SJCRH30 (cell line): ENCODE results near the gene IL17D. TPM values are rescaled to one million over a fixed set of nuclear protein-coding genes. Genes with fewer than 3 reads are reported as not detected.
"Not testable (repeated sequence)": the region's sequence is repeated elsewhere in the genome, so short reads cannot be mapped to it uniquely, and the experiment has no call there.

Experiments used
- DNase-seq, 2 experiments: peaks; one replicate each; pipeline ENCODE4 v3.0.0-alpha.2; 2015 to 2020
- H3K27ac ChIP-seq: fragments of 250-450 bp; sonication (Bioruptor Pico); 2 replicates; pipeline ENCODE4 v1.5.1; 2020; ENCODE audit warnings: mild to moderate bottlenecking, moderate library complexity
- H3K27me3 ChIP-seq: fragments of 250-450 bp; sonication (Bioruptor Pico); 2 replicates; pipeline ENCODE4 v1.5.1; 2020; ENCODE audit warnings: mild to moderate bottlenecking, moderate library complexity
- H3K36me3 ChIP-seq: fragments of 250-450 bp; sonication (Bioruptor Pico); 2 replicates; pipeline ENCODE4 v1.5.1; 2020; ENCODE audit warnings: mild to moderate bottlenecking, moderate library complexity
- H3K4me1 ChIP-seq: fragments of 250-450 bp; sonication (Bioruptor Pico); 2 replicates; pipeline ENCODE4 v1.5.1; 2020; ENCODE audit warnings: mild to moderate bottlenecking, moderate library complexity
- H3K4me3 ChIP-seq: fragments of 250-450 bp; sonication (Bioruptor Pico); 2 replicates; pipeline ENCODE4 v1.5.1; 2020; ENCODE audit warnings: mild to moderate bottlenecking, moderate library complexity
- H3K9me3 ChIP-seq: fragments of 250-450 bp; sonication (Bioruptor Pico); replicated peaks from 2 replicates; pipeline ENCODE4 v1.5.1; 2020; ENCODE audit warnings: mild to moderate bottlenecking, moderate library complexity
- total RNA-seq: library from RNA; depleted of rRNA; stranded (reverse); fragments of >200 nt; shearing (Covaris generic); gene quantifications from 2 replicates; pipeline ENCODE4 v1.2.3, GENCODE V29; 2014

Gene IL17D
- total RNA-seq, 1 experiment from 2014 or later = 1.4 TPM

DNA sequence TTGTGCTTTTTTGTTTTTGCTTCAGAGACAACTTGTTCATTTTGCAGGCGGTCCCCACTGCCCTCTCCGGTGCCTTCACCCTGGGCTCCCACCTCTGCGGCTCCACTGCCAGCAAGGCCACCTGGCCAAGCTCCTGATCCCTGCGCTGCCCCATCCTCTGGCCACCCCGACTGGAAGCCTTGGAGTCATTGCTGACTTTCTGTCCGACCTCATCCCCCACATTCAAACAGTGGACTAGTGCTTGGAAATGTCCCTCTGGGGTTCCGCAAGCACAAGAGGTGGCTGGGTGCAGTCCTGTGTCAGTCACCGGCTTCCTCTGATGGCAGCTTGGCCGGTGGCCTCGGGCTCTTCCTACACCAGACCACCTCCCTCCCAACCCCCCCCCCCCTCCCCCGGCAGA, 17.0 kb downstream of the IL17D start:
- Histone ChIP-seq H3K27ac (no peak overlapping the region), H3K9me3 (no peaks in the 10 kb centered on the region), H3K4me1 (peaks cover 12% of the 10 kb centered on the region), H3K4me3 (no peak overlapping the region), H3K27me3 (no peaks in the 10 kb centered on the region), H3K36me3 (no peaks in the 10 kb centered on the region)
- no peak for DNase-seq

DNA sequence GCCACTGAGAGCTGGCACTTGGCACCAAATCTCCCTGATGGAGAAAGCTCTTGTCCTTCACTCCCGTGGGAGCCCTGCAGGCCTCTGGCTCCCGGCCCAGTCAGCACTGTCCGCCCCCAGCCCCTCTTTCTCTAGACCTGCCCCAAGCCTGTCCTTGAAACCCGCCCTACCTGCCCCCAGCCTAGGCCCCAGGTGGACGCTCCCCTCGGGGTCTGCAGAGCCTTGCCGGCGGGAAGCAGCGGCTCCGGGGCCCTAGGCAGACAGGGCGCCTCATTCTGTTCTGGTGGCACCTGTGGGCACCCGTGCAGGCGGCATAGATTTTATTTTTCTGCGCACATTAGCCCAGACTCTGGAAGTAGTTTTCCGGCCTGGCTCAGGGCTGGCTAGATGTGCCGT, 17.6 kb downstream of the IL17D start:
- Histone ChIP-seq H3K27me3 (no peaks in the 10 kb centered on the region), H3K4me1 (peaks cover 12% of the 10 kb centered on the region), H3K36me3 (no peaks in the 10 kb centered on the region), H3K4me3 (no peak overlapping the region), H3K27ac (no peak overlapping the region), H3K9me3 (no peaks in the 10 kb centered on the region)
- DNase-seq = no peak

DNA sequence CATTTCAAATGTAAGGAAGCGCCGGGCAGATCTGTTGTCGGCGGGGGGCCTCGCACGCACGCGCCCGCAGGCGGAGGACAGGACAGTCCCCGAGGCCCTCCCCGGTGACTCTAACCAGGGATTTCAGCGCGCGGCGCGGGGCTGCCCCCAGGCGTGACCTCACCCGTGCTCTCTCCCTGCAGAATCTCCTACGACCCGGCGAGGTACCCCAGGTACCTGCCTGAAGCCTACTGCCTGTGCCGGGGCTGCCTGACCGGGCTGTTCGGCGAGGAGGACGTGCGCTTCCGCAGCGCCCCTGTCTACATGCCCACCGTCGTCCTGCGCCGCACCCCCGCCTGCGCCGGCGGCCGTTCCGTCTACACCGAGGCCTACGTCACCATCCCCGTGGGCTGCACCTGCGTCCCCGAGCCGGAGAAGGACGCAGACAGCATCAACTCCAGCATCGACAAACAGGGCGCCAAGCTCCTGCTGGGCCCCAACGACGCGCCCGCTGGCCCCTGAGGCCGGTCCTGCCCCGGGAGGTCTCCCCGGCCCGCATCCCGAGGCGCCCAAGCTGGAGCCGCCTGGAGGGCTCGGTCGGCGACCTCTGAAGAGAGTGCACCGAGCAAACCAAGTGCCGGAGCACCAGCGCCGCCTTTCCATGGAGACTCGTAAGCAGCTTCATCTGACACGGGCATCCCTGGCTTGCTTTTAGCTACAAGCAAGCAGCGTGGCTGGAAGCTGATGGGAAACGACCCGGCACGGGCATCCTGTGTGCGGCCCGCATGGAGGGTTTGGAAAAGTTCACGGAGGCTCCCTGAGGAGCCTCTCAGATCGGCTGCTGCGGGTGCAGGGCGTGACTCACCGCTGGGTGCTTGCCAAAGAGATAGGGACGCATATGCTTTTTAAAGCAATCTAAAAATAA, 18.2 kb downstream of the IL17D start:
- DNase-seq = no peak
- Histone ChIP-seq H3K4me3 (no peak overlapping the region), H3K4me1 (peaks cover 7% of the 10 kb centered on the region), H3K36me3 (no peaks in the 10 kb centered on the region), H3K27ac (no peak overlapping the region), H3K27me3 (no peaks in the 10 kb centered on the region), H3K9me3 (no peaks in the 10 kb centered on the region)

DNA sequence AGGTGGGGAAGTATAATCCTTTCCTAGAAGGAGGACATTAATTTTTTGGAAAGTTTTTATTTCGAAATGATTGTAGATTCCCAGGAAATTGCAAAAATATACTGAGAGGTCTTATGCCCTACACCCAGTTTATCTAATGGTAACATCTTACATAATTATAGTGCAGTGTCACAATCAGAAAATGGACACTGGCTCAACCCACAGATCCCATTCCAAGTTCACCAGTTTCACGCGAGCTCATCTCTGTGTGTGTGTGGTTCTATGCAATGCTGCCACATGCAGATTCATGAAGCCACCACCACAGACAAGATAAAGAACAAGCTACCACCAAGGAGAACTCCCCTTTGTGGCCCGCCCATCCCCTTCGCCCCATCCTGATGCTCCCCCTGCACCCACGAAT, 24.4 kb downstream of the IL17D start:
- Histone ChIP-seq H3K27me3 (no peaks in the 10 kb centered on the region), H3K36me3 (no peaks in the 10 kb centered on the region)
- DNase-seq = no peak

DNA sequence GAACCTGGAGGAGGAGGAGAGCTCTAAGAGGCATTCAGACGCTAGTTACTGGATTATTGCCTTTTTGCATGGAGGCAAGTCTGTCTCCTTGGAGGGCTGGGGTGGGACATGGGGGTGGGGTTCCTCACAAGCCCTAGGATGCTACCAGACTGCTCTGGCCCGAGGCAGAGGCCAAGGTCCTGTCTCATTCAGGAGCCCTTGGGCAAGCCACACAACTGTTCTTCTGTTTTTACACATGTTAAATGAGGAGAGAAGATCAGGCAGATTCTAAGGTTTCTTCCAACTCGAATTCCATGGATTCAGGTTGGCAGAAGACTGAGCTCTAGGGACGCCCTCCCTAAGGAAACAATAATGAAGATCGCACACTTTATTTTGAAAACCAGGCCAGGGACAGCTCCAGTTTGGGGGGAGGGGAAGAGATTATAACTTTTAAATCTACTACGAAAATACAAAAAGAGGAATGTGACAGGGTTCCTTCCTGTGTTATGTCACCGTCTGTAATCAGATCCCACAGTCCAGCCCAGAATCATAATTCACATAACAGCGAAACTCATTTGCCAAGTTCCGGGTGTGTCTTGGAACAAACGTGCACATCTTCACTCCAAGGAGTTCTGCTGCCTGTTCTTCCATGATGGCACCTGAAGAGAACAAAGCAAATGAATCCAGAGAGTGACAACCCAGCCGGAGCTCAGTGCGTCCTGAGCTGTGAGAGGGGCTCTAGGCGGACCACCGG, 25.2 kb downstream of the IL17D start:
- Histone ChIP-seq H3K27ac (no peak overlapping the region), H3K27me3 (no peaks in the 10 kb centered on the region), H3K4me1 (no peaks in the 10 kb centered on the region), H3K9me3 (no peaks in the 10 kb centered on the region), H3K36me3 (no peaks in the 10 kb centered on the region), H3K4me3 (no peak overlapping the region)
- DNase-seq = no peak

More for the DNA sequence above, 24.4 kb downstream of the IL17D start:
- Histone ChIP-seq H3K4me3 (no peak overlapping the region), H3K27ac (no peak overlapping the region), H3K4me1 (no peaks in the 10 kb centered on the region), H3K9me3 (no peaks in the 10 kb centered on the region)

DNA sequence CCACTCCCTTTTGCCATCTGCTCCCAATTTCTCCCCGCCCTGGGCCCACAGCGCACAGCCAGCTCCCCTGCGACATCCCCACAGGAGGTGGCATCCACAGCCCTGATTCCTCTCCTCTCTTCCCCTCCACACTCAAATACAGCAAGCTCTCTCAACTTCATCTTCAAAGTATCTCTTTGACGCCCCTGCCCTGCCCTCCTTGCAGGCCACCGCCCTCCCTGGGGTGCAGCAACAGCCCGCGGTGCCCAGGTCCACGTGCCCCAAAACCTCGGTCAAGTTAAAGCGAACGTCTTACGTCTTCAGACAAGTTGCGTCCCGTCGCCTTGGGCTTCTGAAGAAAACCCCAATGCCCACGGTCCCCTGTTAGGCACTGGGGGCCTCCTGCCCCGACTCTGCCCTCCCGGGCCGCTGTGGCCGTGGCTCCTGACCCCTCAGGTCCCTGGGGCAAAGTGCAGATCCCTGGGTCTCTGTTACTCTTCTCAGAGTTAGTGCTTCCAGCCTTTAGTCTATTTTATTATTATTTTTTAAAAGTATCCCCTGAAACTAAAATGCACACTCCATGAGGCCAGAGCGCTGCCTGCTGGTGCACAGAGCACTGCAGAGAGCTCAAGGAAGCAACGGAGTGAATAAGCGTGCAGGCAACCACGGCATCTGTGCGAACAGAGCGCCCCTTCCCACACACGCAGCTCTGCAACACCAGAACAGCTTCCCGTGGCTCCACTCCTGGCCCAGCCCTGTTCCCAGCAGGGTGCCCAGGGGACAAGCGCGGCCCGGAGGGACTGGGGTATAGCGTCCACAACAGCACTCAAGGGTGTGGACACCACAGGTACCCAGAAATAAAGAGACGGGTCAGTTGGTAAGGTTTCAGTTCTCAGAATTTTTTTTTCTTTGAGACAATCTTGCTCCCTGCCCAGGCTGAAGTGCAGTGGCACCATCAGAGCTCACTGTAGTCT, 26.4 kb downstream of the IL17D start:
- Histone ChIP-seq H3K4me1 (no peaks in the 10 kb centered on the region), H3K36me3 (no peaks in the 10 kb centered on the region), H3K27ac (no peak overlapping the region), H3K4me3 (no peak overlapping the region), H3K27me3 (peaks cover 3% of the 10 kb centered on the region; the same call in 1 of the 2 replicates), H3K9me3 (no peaks in the 10 kb centered on the region)
- no peak for DNase-seq

DNA sequence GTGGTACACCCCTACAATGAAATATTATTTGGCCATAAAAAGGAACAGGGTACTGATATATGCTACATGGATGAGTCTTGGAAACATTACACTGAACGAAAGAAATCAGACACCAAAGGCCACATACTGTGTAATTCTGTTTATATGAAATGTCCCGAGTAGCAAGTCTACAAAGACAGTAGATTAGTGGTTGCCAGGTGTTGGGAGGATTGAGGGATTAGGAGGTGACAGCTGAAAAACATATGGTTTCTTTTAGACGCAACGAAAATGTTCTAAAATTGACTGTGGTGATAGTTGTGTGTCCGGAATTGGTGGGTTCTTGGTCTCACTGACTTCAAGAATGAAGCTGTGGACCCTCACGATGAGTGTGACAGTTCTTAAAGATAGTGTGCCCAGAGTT, 35.1 kb downstream of the IL17D start:
- H3K4me3 ChIP-seq = no peak overlapping the region
- no peaks in the 10 kb centered on the region for H3K9me3 ChIP-seq
- no peak overlapping the region for H3K27ac ChIP-seq
- peak; percentile 30 to 64 for DNase-seq
- H3K4me1 ChIP-seq = peaks cover 8% of the 10 kb centered on the region
- no peaks in the 10 kb centered on the region for H3K36me3 ChIP-seq
- peaks cover 3% of the 10 kb centered on the region; the same call in 1 of the 2 replicates for H3K27me3 ChIP-seq

DNA sequence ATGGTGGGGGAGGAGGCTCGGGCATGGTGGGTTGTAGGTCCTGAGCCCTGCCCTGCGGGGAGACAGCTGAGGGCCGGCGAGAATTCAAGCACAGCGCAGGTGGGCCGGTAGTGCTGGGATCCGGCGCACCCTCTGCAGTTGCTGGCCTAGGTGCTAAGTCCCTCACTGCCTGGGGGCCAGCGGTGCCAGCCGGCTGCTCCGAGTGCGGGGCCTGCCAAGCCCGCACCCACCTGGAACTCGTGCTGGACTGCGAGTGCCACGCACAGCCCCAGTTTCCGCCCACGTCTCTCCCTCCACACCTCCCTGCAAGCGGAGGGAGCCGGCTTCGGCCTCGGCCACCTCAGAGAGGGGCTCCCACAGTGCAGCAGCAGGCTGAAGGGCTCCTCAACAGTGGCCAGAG, 36.5 kb downstream of the IL17D start:
- no peak overlapping the region for H3K27ac ChIP-seq
- H3K4me1 ChIP-seq = peaks cover 8% of the 10 kb centered on the region
- no peak overlapping the region for H3K4me3 ChIP-seq
- peaks cover 5% of the 10 kb centered on the region for H3K9me3 ChIP-seq
- no peaks in the 10 kb centered on the region for H3K27me3 ChIP-seq
- DNase-seq = no peak
- no peaks in the 10 kb centered on the region for H3K36me3 ChIP-seq

DNA sequence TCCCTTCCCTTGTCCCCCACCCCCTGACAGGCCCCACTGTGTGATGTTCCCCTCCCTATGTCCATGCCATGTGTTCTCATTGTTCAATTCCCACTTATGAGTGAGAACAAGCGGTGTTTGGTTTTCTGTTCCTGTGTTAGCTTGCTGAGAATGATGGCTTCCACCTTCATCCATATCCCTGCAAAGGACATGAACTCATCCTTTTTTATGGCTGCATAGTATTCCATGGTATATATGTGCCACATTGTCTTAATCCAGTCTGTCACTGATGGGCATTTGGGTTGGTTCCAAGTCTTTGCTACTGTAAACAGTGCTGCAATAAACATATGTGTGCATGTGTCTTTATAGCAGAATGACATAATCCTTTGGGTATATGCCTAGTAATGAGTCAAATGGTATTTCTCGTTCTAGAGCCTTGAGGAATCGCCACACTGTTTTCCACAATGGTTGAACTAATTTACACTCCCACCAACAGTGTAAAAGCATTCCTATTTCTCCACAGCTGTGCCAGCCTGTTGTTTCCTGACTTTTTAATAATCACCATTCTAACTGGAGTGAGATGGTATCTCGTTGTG, 40.4 kb downstream of the IL17D start:
- H3K4me3 ChIP-seq, H3K27ac ChIP-seq, H3K9me3 ChIP-seq, H3K4me1 ChIP-seq, H3K27me3 ChIP-seq, H3K36me3 ChIP-seq, DNase-seq: not testable (repeated sequence)

DNA sequence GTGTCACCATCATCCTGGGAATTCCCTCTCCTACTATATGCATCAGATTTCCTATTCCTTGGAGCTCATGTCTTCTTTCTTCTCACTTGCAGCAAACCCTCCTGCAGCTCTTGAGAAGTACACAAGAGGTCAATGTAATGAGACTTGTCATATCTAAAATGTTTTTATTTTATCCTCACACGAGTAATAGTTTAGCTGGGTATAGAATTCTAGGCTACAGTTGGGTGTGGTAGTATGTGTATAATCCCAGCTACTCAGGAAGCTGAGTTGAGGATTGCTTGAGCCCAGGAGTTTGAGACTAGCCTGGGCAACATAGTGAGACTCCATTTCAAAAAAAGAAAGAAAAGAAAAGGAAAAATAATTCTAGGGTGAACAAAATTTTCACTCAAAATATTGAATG, 45.9 kb downstream of the IL17D start:
- Histone ChIP-seq H3K4me1 (no peaks in the 10 kb centered on the region), H3K27me3 (no peaks in the 10 kb centered on the region), H3K4me3 (no peak overlapping the region), H3K27ac (no peak overlapping the region), H3K9me3 (0 out of 2 replicates have a peak, but pooled peaks cover 4% of the 10 kb centered on the region), H3K36me3 (no peaks in the 10 kb centered on the region)
- DNase-seq = no peak

DNA sequence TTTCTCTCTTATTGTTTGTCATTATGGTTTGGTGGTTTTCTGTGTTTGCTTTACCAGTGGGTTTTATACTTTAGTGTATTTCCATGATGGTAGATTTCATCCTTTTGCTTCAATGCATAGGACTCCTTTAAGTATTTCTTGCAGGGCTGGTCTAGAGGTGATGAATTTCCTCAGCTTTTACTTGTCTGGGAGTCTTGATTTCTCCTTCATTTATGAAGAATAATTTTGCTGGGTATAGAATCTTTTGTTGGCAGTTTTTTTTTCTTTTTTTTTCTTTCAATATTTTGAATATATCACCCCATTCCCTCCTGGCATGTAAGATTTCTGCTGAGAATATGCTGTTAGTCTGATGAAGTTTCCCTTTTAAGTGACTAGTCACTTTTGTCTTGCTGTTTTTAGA, 50.5 kb downstream of the IL17D start:
- Histone ChIP-seq H3K9me3 (peaks cover 4% of the 10 kb centered on the region; the same call in 1 of the 2 replicates), H3K27me3 (no peaks in the 10 kb centered on the region), H3K4me1 (no peaks in the 10 kb centered on the region), H3K4me3 (no peak overlapping the region), H3K36me3 (no peaks in the 10 kb centered on the region), H3K27ac (no peak overlapping the region)
- DNase-seq = no peak

DNA sequence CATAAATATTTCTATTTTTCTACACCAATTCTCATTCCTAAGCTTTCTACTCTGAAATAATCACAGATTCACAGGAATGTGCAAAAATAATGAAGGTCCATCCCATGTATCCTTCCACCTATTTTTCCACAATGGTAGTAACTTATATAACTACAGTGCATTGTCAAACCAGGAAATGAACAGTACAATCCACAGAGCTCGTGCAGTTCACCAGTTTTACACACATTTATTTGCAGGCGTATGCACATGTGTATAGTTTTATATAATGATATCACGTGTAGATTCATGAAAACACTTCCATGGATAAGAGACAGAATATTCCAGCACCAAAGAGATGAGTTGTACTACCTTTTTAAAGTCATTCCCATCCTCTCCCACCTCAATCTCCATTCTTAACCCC, 57.4 kb downstream of the IL17D start:
- H3K27me3 ChIP-seq = no peaks in the 10 kb centered on the region
- DNase-seq = no peak
- no peaks in the 10 kb centered on the region for H3K4me1 ChIP-seq
- H3K4me3 ChIP-seq = no peak overlapping the region
- no peak overlapping the region for H3K27ac ChIP-seq
- no peaks in the 10 kb centered on the region for H3K36me3 ChIP-seq
- H3K9me3 ChIP-seq = peaks cover 3% of the 10 kb centered on the region; the same call in 1 of the 2 replicates

DNA sequence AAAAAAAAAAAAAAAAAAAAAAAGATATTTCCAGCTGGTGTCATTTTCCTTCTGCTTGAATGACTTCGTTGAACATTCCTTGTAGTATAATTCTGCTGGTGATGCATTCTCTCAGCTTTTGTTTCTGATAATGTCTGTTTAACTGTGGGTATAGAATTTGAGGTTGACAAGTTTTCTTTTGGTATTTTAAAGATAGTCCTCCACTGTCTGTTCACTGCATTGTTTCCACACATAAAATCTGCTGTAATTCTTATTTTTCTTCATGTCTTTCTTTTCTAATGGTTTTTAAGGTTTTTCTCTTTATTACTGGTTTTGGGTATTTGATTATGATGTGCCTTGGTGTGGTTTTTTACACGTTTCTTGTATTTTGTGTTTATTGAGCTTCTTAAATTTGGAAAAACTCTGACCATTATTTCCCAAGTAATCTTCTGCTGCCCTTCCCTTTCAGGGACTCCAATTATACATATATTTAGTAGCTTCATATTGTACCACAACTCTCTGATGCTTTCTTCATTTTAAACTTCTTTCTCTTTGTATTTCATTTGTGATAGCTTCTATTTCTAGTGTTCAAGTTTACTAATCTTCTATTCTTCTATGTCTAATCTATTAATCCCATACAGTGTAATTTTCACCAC, 63.9 kb downstream of the IL17D start:
- Histone ChIP-seq H3K9me3 (0 out of 2 replicates have a peak, but pooled peaks cover 2% of the 10 kb centered on the region), H3K4me1 (no peaks in the 10 kb centered on the region), H3K27ac (no peak overlapping the region), H3K36me3 (no peaks in the 10 kb centered on the region), H3K4me3 (no peak overlapping the region), H3K27me3 (no peaks in the 10 kb centered on the region)
- DNase-seq = no peak

DNA sequence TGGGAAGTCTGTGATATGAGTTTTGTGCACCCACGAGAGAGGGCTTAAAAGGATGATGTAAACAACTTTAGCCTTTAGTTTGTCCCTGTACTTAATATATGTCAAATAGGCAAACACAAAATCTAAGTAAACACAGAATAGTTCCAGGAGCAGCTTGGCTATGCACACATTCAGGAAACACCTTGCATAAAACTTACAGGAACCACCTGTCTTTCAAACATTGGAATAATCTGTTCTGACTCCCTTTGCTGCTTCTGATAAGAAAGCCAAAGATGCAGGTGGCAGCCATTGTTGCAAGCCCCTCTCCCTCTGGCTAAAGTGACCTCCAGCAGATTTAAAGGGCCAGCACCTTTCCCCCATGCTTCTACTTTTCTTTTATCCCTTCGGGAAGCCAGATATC, 65.6 kb downstream of the IL17D start:
- H3K4me1 ChIP-seq = no peaks in the 10 kb centered on the region
- no peaks in the 10 kb centered on the region for H3K36me3 ChIP-seq
- H3K27me3 ChIP-seq = no peaks in the 10 kb centered on the region
- no peak overlapping the region for H3K27ac ChIP-seq
- no peak overlapping the region for H3K4me3 ChIP-seq
- DNase-seq = no peak
- H3K9me3 ChIP-seq = 0 out of 2 replicates have a peak, but pooled peaks cover 2% of the 10 kb centered on the region
